ENCODE measurements around the gene YWHAQ.

DNA sequence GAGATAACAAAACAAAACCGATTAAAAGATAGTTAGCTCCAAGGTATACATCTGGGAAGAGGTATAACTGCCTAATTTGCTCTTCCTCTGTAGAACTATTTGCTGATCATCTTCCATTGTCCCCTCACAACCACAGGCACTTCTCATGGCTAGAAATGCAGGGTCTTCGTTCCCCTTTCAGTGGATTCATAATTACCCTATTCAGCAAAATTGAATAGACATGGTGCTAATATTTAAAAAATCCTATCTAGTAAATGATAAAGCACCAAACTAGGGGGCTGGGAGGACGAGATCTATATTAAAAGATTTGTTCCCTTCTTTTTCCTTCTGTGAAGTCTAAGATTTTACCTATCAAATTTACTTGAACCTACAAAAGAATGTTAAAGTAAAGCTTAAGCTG lies 44.3 kb downstream of the YWHAQ start:
- TF ChIP-seq SREBF2 (IDR thresholded peaks at IDR 0.05) (no peak), CTCF (IDR thresholded peaks at IDR 0.05) (no peak), RCOR1 (IDR thresholded peaks at IDR 0.05; ENCODE audit: low read depth, low read length) (no peak), POLR2A (IDR thresholded peaks at IDR 0.05; ENCODE audit: low read length) (no peak), NFE2L2 (conservative IDR thresholded peaks at IDR 0.05; ENCODE audit: low read length) (no peak)
